MM.1S (cell line): ENCODE data around the gene SLC35G6.

Experiments
- EZH2 ChIP-seq: fragments of 300-600 bp; sonication (generic); optimal IDR thresholded peaks from 2 replicates; pipeline ENCODE3; 2017; ENCODE audit warnings: low read depth, mild to moderate bottlenecking, antibody characterized with exemption, low read length, mixed read lengths
- EZH2phosphoT487 ChIP-seq: fragments of 300-600 bp; sonication (generic); IDR thresholded peaks from 2 replicates; pipeline ENCODE4 v1.6.1; 2018; ENCODE audit warnings: antibody characterized with exemption, low read length
- TF ChIP-seq, protein P1 (sequence below): fragments of 300-600 bp; sonication (generic); IDR thresholded peaks from 2 replicates; pipeline ENCODE4 v1.5.1; 2016; ENCODE audit warnings: antibody characterized with exemption, low read length, mixed read lengths

DNA sequence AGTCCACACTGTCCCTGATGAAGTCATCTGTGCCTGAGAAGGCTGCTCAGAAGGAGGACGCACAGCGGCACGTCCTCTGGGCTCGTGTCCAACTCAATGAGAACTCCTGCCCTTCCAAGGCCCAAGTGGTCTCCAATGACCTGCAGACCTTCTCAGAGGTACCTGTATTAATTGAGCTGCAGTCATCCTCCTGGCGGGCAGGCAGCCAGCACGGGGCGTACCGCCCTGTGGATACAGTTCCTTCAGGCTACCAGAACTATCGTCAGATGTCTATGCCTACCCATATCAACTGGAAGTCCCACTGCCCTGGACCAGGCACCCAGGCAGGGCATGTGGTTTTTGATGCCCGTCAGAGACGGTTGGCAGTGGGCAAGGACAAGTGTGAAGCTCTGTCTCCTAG lies 49.0 kb upstream of the SLC35G6 start:
- TF ChIP-seq, protein P1, sequence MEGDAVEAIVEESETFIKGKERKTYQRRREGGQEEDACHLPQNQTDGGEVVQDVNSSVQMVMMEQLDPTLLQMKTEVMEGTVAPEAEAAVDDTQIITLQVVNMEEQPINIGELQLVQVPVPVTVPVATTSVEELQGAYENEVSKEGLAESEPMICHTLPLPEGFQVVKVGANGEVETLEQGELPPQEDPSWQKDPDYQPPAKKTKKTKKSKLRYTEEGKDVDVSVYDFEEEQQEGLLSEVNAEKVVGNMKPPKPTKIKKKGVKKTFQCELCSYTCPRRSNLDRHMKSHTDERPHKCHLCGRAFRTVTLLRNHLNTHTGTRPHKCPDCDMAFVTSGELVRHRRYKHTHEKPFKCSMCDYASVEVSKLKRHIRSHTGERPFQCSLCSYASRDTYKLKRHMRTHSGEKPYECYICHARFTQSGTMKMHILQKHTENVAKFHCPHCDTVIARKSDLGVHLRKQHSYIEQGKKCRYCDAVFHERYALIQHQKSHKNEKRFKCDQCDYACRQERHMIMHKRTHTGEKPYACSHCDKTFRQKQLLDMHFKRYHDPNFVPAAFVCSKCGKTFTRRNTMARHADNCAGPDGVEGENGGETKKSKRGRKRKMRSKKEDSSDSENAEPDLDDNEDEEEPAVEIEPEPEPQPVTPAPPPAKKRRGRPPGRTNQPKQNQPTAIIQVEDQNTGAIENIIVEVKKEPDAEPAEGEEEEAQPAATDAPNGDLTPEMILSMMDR, result no peak
- TF ChIP-seq EZH2 (no peak), EZH2phosphoT487 (no peak)
